ENCODE measurements around the gene TMIGD2. TPM values are rescaled to one million over a fixed set of nuclear protein-coding genes. Genes with fewer than 3 reads are reported as not detected.

The TMIGD2 gene
- total and polyA plus RNA-seq, 4 donors = 0.16 to 0.94 (median 0.48) TPM

DNA sequence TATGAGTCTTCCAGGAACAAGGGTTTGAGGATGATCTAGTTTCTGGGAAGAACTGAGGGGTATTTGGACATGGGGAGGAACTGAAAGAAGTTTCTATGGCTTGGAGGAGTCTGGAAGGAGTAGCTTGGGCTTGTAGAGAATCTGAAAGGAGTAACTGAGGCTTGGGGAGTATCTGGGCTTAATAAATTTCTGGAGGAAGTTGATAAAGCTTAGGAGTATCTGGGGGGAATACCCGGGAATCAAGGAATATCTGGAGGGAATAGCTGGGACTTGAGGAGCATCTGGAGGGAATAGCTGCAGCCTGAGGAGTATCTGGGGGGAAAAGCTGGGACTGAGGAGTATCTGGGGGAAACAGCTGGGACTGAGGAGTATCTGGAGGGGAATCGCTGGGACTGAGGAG lies 18.2 kb upstream of the TMIGD2 start (continued):
- TF ChIP-seq, protein P1, sequence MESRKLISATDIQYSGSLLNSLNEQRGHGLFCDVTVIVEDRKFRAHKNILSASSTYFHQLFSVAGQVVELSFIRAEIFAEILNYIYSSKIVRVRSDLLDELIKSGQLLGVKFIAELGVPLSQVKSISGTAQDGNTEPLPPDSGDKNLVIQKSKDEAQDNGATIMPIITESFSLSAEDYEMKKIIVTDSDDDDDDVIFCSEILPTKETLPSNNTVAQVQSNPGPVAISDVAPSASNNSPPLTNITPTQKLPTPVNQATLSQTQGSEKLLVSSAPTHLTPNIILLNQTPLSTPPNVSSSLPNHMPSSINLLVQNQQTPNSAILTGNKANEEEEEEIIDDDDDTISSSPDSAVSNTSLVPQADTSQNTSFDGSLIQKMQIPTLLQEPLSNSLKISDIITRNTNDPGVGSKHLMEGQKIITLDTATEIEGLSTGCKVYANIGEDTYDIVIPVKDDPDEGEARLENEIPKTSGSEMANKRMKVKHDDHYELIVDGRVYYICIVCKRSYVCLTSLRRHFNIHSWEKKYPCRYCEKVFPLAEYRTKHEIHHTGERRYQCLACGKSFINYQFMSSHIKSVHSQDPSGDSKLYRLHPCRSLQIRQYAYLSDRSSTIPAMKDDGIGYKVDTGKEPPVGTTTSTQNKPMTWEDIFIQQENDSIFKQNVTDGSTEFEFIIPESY (IDR thresholded peaks at IDR 0.05) = no peak
- no peak for TF ChIP-seq GABPA (IDR thresholded peaks at IDR 0.05 in 1 of 2, conservative IDR thresholded peaks at IDR 0.05 in 1 of 2)

GRCh38 chr19:4319067-4319718 lies 17.0 kb upstream of the TMIGD2 start:
- over 99% methylated on average over 2 of the region's 2 CpGs for WGBS
- H3K27me3 ChIP-seq (ENCODE audit: control insufficient read depth in 4 of 4, insufficient read depth in 4 of 4, low read length in 3 of 4) = no peaks in the 10 kb centered on the region
- no peak for TF ChIP-seq HNF4A (conservative IDR thresholded peaks at IDR 0.05)
- TF ChIP-seq RXRA (IDR thresholded peaks at IDR 0.05) = no peak
- no peak for TF ChIP-seq YY1 (IDR thresholded peaks at IDR 0.05)
- TF ChIP-seq JUND (IDR thresholded peaks at IDR 0.05) = no peak
- TF ChIP-seq SP1 (IDR thresholded peaks at IDR 0.05) = no peak
- TF ChIP-seq FOXA2 (IDR thresholded peaks at IDR 0.05) = no peak
- TF ChIP-seq EGR1 (IDR thresholded peaks at IDR 0.05; ENCODE audit: low read depth in 2 of 2) = no peak

GRCh38 chr19:4318460-4318859 lies 16.3 kb upstream of the TMIGD2 start:
- no peak for DNase-seq (ENCODE audit: low spot score)
- Histone ChIP-seq H3K9me3 (ENCODE audit: control insufficient read depth in 4 of 4, low read length in 3 of 4) (peaks cover 0 to 3% (median 0%) of the 10 kb centered on the region in 4 donors), H3K4me1 (ENCODE audit: control insufficient read depth in 4 of 4, insufficient read depth in 4 of 4, low read length in 3 of 4) (peaks cover 0 to 9% (median 5%) of the 10 kb centered on the region in 4 donors), H3K9ac (ENCODE audit: low read depth in 1 of 2, low read length in 2 of 2) (no peak overlapping the region), H3K36me3 (ENCODE audit: control insufficient read depth in 4 of 4, insufficient read depth in 3 of 4, low read depth in 1 of 4, low read length in 3 of 4) (no peaks in the 10 kb centered on the region), H3K27ac (ENCODE audit: low read depth in 1 of 2, low read length in 2 of 2) (no peak overlapping the region), H3K27me3 (ENCODE audit: control insufficient read depth in 4 of 4, insufficient read depth in 4 of 4, low read length in 3 of 4) (no peaks in the 10 kb centered on the region), H3K4me3 (ENCODE audit: low read depth in 1 of 3, low read length in 3 of 3) (no peak overlapping the region)
- TF ChIP-seq JUND (IDR thresholded peaks at IDR 0.05) (no peak), EGR1 (IDR thresholded peaks at IDR 0.05; ENCODE audit: low read depth in 2 of 2) (no peak), NR2F2 (IDR thresholded peaks at IDR 0.05) (no peak), MAX (IDR thresholded peaks at IDR 0.05) (no peak), REST (IDR thresholded peaks at IDR 0.05) (no peak), HNF4G (IDR thresholded peaks at IDR 0.05) (no peak), GABPA (IDR thresholded peaks at IDR 0.05 in 1 of 2, conservative IDR thresholded peaks at IDR 0.05 in 1 of 2) (no peak), FOXA1 (IDR thresholded peaks at IDR 0.05) (no peak), FOXA2 (IDR thresholded peaks at IDR 0.05) (no peak)
- TF ChIP-seq, protein P2, sequence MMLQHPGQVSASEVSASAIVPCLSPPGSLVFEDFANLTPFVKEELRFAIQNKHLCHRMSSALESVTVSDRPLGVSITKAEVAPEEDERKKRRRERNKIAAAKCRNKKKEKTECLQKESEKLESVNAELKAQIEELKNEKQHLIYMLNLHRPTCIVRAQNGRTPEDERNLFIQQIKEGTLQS (IDR thresholded peaks at IDR 0.05) = no peak
- WGBS = 95% methylated on average over 7 of the region's 7 CpGs

More at GRCh38 chr19:4319067-4319718, 17.0 kb upstream of the TMIGD2 start:
- H3K9ac ChIP-seq (ENCODE audit: low read depth in 1 of 2, low read length in 2 of 2) = no peak overlapping the region
- H3K4me3 ChIP-seq (ENCODE audit: low read depth in 1 of 3, low read length in 3 of 3) = no peak overlapping the region
- H3K4me1 ChIP-seq (ENCODE audit: control insufficient read depth in 4 of 4, insufficient read depth in 4 of 4, low read length in 3 of 4) = peaks cover 0 to 5% (median 1%) of the 10 kb centered on the region in 4 donors
- H3K9me3 ChIP-seq (ENCODE audit: control insufficient read depth in 4 of 4, low read length in 3 of 4) = peaks cover 0 to 3% (median 0%) of the 10 kb centered on the region in 4 donors
- DNase-seq (ENCODE audit: low spot score) = no peak
- H3K27ac ChIP-seq (ENCODE audit: low read depth in 1 of 2, low read length in 2 of 2) = no peak overlapping the region
- H3K36me3 ChIP-seq (ENCODE audit: control insufficient read depth in 4 of 4, insufficient read depth in 3 of 4, low read depth in 1 of 4, low read length in 3 of 4) = peaks cover 0 to 2% (median 0%) of the 10 kb centered on the region in 4 donors
